PC-3 (cell line): ENCODE measurements around the gene ZNF534. TPM values are rescaled to one million over a fixed set of nuclear protein-coding genes. Genes with fewer than 3 reads are reported as not detected.
A peak's percentile ranks its signal among the peaks of the same experiment; 100 is the strongest.

ENCODE experiments used
- ATAC-seq: fragments of 200-7000 bp; cut with Tn5 transposase; 2 replicates; pipeline ENCODE4 v1.9.1; 2020; ENCODE audit warnings: mild to moderate bottlenecking, moderate library complexity
- BruUV-seq: library from RNA; stranded (reverse); fragments of 400-500 nt; replicated peaks from 2 replicates; lab custom pipeline; 2021; lab: Mats Ljungman, UMichigan
- CTCF ChIA-PET: fragments of 300-600 bp; sonication (Branson Sonifier 250); formaldehyde crosslinking; loops from one replicate; lab custom pipeline; 2022; ENCODE audit warnings: antibody characterized with exemption; lab: Charles Lee
- POLR2A ChIA-PET: fragments of 300-600 bp; sonication (Branson Sonifier 250); formaldehyde crosslinking; loops from one replicate; lab custom pipeline; 2022; ENCODE audit warnings: antibody characterized with exemption; ENCODE audit not compliant: unreplicated experiment; lab: Charles Lee
- DNase-seq: peaks from one replicate; pipeline ENCODE4 v3.0.0-alpha.2; 2015
- H2AFZ ChIP-seq: fragments of 300-600 bp; sonication (generic); 2 replicates; pipeline ENCODE4 v1.6.0; 2016; ENCODE audit warnings: antibody characterized with exemption, low read length
- H3F3A ChIP-seq: fragments of 300-600 bp; sonication (generic); one replicate; pipeline ENCODE4 v1.6.0; 2017; ENCODE audit warnings: antibody characterized with exemption, low read length, control low read depth, mild to moderate bottlenecking; ENCODE audit not compliant: unreplicated experiment
- H3K27ac ChIP-seq: fragments of 300-600 bp; sonication (generic); 2 replicates; pipeline ENCODE4 v1.5.1; 2016; ENCODE audit warnings: mild to moderate bottlenecking, low read length
- H3K27me3 ChIP-seq: fragments of 300-600 bp; sonication (generic); 2 replicates; pipeline ENCODE4 v1.6.1; 2016; ENCODE audit warnings: low read length, mixed read lengths
- H3K36me3 ChIP-seq: fragments of 300-600 bp; sonication (generic); 2 replicates; pipeline ENCODE4 v1.6.1; 2016; ENCODE audit warnings: low read depth, mixed run types, low read length, mixed read lengths
- H3K4me1 ChIP-seq: fragments of 300-600 bp; sonication (generic); 2 replicates; pipeline ENCODE4 v1.5.1; 2016; ENCODE audit warnings: low read length; ENCODE audit not compliant: insufficient read depth
- H3K4me2 ChIP-seq: fragments of 300-600 bp; sonication (generic); 2 replicates; pipeline ENCODE4 v1.6.0; 2016; ENCODE audit warnings: low read length
- H3K4me3 ChIP-seq: fragments of 300-600 bp; sonication (generic); 2 replicates; pipeline ENCODE4 v1.5.1; 2016; ENCODE audit warnings: mild to moderate bottlenecking, low read length, mixed read lengths
- H3K79me2 ChIP-seq: fragments of 300-600 bp; sonication (generic); 2 replicates; pipeline ENCODE4 v1.6.1; 2017; ENCODE audit warnings: low read length, mixed read lengths
- H3K9ac ChIP-seq: fragments of 300-600 bp; sonication (generic); 2 replicates; pipeline ENCODE4 v1.6.0; 2016; ENCODE audit warnings: mild to moderate bottlenecking, low read length
- H3K9me2 ChIP-seq: fragments of 300-600 bp; sonication (generic); replicated peaks from 2 replicates; pipeline ENCODE4 v1.6.1; 2016; ENCODE audit warnings: mixed run types, low read length, mixed read lengths
- H3K9me3 ChIP-seq: fragments of 300-600 bp; sonication (generic); 2 replicates; pipeline ENCODE4 v1.6.1; 2016; ENCODE audit warnings: low read length, mixed read lengths
- H4K20me1 ChIP-seq: fragments of 300-600 bp; sonication (generic); 2 replicates; pipeline ENCODE4 v1.6.1; 2016; ENCODE audit warnings: low read length, mixed read lengths
- EZH2 ChIP-seq: fragments of 300-600 bp; sonication (generic); IDR thresholded peaks from one replicate; pipeline ENCODE4 v1.6.1; 2017; ENCODE audit warnings: antibody characterized with exemption, mild to moderate bottlenecking, low read length; ENCODE audit not compliant: unreplicated experiment
- EZH2phosphoT487 ChIP-seq: fragments of 300-600 bp; sonication (generic); IDR thresholded peaks from 2 replicates; pipeline ENCODE4 v1.6.1; 2018; ENCODE audit warnings: mild to moderate bottlenecking, antibody characterized with exemption, low read length, borderline replicate concordance
- intact Hi-C: fragments of 100-400 bp; cut with micrococcal nuclease; formaldehyde crosslinking; loops from 2 replicates; pipeline ENCODE4 v1.9.0; 2023
- total RNA-seq: library from RNA; depleted of rRNA; stranded (reverse); fragments of >200 nt; gene quantifications from 2 replicates; pipeline ENCODE4 v1.2.3, GENCODE V29; 2014
- TF ChIP-seq, protein P1 (sequence below): fragments of 300-600 bp; sonication (generic); conservative IDR thresholded peaks from 2 replicates; pipeline ENCODE4 v1.5.1; 2017; ENCODE audit warnings: antibody characterized with exemption, low read depth, mild to moderate bottlenecking, low read length

ZNF534 gene
- total RNA-seq, 1 experiment from 2014 or later, result not detected

DNA sequence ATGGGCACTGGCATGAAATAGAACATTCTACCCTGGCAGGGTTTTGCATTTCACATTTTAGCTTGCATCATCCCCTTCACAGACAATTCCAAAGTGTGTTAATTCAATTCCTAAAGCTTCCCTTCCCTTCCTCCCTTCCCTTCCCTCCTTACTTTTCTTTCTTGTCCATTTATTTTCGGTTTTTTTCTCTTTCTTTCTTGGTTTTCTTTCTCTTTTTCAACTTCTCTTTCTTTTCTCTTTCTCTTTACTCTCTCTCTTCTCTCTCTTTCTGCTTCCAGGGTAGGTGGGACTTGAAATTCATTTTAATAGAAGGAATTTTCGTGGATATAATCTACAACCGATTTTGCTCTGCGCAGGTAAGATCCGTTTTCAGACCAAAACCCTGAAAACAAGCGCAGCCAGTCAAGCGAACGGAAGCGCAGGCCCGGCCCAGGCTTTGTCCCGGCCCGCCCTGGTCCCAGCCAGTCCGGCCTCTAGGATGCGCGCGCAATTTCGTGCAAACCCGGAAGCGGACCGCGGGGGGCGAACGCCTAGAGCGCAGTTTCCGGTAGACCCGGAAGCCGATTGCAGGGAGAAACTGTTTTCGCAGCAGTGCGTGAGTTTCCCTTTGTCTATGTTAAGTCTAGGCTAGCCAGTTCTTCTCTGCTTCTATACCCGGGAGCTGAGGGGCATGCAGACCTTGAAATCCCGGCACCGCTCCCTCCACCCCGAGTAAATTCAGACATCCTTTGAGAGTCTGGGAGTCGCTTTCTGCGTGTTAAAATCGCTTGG lies 31.5 kb upstream of the ZNF534 start, which contains the start of gene ZNF528:
ZNF528 (plus strand) TSS at position 540 of the 771 bp plus-strand sequence. CDS start 4,165 bp downstream, outside the sequence.
- H3K79me2 ChIP-seq, result no peaks in the 10 kb centered on the region
- H3F3A ChIP-seq, result no peaks in the 10 kb centered on the region
- no peaks in the 10 kb centered on the region for H4K20me1 ChIP-seq
- ChIA-PET POLR2A (interaction anchor here (0.7 kb wide), 1 partner anchor 291 kb away, joined by 6 read pairs; no protein-coding TSS in a partner anchor), CTCF (no interaction called here)
- H3K4me1 ChIP-seq, result no peaks in the 10 kb centered on the region
- intact Hi-C loops, result no loop called here
- no peaks in the 10 kb centered on the region for H3K27me3 ChIP-seq
- 0 out of 2 replicates have a peak within 1 kb of the TSS, but pooled peaks have one; percentile 6 for H3K27ac ChIP-seq
- peak within 1 kb of the TSS; percentile 98 for H2AFZ ChIP-seq
- H3K36me3 ChIP-seq, result peaks cover 20% of the 10 kb centered on the region; the same call in 1 of the 2 replicates
- peaks cover 44% of the 10 kb centered on the region for H3K9me3 ChIP-seq
- TF ChIP-seq EZH2 (no peak), EZH2phosphoT487 (no peak)
- TF ChIP-seq, protein P1, sequence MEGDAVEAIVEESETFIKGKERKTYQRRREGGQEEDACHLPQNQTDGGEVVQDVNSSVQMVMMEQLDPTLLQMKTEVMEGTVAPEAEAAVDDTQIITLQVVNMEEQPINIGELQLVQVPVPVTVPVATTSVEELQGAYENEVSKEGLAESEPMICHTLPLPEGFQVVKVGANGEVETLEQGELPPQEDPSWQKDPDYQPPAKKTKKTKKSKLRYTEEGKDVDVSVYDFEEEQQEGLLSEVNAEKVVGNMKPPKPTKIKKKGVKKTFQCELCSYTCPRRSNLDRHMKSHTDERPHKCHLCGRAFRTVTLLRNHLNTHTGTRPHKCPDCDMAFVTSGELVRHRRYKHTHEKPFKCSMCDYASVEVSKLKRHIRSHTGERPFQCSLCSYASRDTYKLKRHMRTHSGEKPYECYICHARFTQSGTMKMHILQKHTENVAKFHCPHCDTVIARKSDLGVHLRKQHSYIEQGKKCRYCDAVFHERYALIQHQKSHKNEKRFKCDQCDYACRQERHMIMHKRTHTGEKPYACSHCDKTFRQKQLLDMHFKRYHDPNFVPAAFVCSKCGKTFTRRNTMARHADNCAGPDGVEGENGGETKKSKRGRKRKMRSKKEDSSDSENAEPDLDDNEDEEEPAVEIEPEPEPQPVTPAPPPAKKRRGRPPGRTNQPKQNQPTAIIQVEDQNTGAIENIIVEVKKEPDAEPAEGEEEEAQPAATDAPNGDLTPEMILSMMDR, result no peak
- TSS peak; percentile 83 for BruUV-seq
- H3K9me2 ChIP-seq, result no peaks in the 10 kb centered on the region
- H3K4me3 ChIP-seq, result peak within 1 kb of the TSS; percentile 75
- DNase-seq (peak; percentile 83), ATAC-seq (peak; percentile 100)
- peak within 1 kb of the TSS; percentile 81 for H3K4me2 ChIP-seq
- peak within 1 kb of the TSS; percentile 71 for H3K9ac ChIP-seq

- H3K9me3 ChIP-seq, result peaks cover 45% of the 10 kb centered on the region
- no peaks in the 10 kb centered on the region for H3K9me2 ChIP-seq
- ATAC-seq (peak; percentile 48), DNase-seq (no peak)
- peak overlapping the region; percentile 71 for H3K9ac ChIP-seq
- no peaks in the 10 kb centered on the region for H3F3A ChIP-seq
- intact Hi-C loops, result no loop called here
- BruUV-seq, result TSS peak; percentile 91
- no peaks in the 10 kb centered on the region for H3K79me2 ChIP-seq
- 0 out of 2 replicates have a peak overlapping the region, but pooled peaks have one; percentile 6 for H3K27ac ChIP-seq
- H4K20me1 ChIP-seq, result no peaks in the 10 kb centered on the region
- peak overlapping the region; percentile 98 for H2AFZ ChIP-seq
- H3K4me3 ChIP-seq, result peak overlapping the region; percentile 75
- ChIA-PET CTCF (no interaction called here), POLR2A (no interaction called here)
- H3K4me2 ChIP-seq, result peak overlapping the region; percentile 81
- no peaks in the 10 kb centered on the region for H3K27me3 ChIP-seq
- TF ChIP-seq, protein P1, result no peak
- TF ChIP-seq EZH2phosphoT487 (no peak), EZH2 (no peak)
- peaks cover 22% of the 10 kb centered on the region; the same call in 1 of the 2 replicates for H3K36me3 ChIP-seq
- no peaks in the 10 kb centered on the region for H3K4me1 ChIP-seq
These were observed 30.9 kb upstream of the ZNF534 start for GRCh38 chr19:52398081-52398441.

DNA sequence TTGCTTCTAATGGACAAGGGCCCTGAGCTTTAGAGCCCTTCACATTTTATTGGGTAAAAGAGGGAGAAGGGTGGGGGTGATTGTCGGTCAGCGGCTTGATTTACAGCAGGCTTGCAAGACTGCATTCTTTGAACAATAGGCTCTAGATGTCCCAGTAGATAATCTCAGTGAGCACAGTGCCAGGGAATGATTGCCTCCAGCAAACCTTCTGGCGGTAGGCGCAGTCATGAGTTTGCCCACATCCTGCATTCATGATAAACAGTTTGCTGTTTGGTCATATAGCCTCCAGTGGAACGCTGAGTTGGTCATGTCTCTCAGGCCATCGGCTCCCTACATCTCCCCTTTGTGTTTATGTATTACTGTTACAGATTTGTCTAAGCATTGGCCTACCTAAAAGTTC lies 18.7 kb upstream of the ZNF534 start:
- Histone ChIP-seq H3K9ac (no peak overlapping the region), H3K4me3 (no peak overlapping the region), H3K27me3 (no peaks in the 10 kb centered on the region), H3K9me2 (no peaks in the 10 kb centered on the region), H3K36me3 (peaks cover 39% of the 10 kb centered on the region), H3K27ac (no peak overlapping the region), H3K9me3 (peaks cover 76% of the 10 kb centered on the region), H3F3A (no peaks in the 10 kb centered on the region), H3K4me1 (no peaks in the 10 kb centered on the region), H2AFZ (no peak overlapping the region), H3K79me2 (no peaks in the 10 kb centered on the region), H4K20me1 (no peaks in the 10 kb centered on the region), H3K4me2 (no peak overlapping the region)
- intact Hi-C loops, result no loop called here
- BruUV-seq, result no TSS peak
- ChIA-PET POLR2A (no interaction called here), CTCF (no interaction called here)
- ATAC-seq (no peak), DNase-seq (no peak)
- no peak for TF ChIP-seq EZH2
- TF ChIP-seq EZH2phosphoT487, result no peak
- TF ChIP-seq, protein P1, result no peak
